Stimulated activated CD4-positive, alpha-beta T cell treated with anti-CD3 and anti-CD28 coated beads, Interleukin-15, amount 100 ng/mL, for 24 hours (primary cell): ENCODE results near the gene BAIAP2.
A peak's percentile ranks its signal among the peaks of the same experiment; 100 is the strongest.

ENCODE experiments used
- DNase-seq: peaks from one replicate; pipeline ENCODE4 v3.0.0-alpha.2; 2020

BAIAP2 gene

DNA sequence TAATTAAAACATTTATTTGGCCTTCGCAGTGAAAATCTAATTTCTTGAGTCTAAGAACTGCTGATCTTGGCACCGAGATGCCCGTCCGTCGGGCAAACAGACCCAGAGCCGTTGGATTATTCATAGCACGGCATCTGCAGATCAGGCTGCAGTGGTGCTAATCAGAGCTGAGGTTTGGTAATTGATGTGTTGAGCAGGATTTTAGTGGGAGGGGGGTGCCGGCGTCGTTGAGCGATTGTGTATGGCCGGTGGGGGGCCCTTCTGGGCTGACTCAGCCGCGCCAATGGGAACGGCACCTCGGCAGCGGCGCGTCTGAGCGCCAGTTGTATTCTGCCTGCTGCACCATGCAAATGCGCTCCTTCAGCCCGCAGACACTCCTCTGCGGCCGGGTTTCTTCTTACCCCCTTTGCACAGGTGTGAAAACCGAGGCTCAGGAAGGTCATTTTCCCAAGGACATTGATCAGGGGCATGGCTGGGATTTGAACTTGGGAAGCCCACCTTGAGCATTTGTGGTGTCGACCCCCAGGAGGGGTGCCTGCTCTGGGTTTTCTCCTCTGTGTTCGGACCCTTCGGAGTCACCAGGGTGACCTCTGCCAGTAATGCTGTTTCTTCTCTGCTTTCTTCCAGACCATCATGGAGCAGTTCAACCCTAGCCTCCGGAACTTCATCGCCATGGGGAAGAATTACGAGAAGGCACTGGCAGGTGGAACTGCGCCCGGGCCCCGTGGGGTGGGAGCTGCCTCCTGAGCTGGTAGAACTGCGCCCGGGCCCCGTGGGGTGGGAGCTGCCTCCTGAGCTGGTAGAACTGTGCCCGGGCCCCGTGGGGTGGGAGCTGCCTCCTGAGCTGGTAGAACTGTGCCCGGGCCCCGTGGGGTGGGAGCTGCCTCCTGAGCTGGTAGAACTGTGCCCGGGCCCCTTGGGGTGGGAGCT, 18.4 kb downstream of the BAIAP2 start:
- no peak for DNase-seq

DNA sequence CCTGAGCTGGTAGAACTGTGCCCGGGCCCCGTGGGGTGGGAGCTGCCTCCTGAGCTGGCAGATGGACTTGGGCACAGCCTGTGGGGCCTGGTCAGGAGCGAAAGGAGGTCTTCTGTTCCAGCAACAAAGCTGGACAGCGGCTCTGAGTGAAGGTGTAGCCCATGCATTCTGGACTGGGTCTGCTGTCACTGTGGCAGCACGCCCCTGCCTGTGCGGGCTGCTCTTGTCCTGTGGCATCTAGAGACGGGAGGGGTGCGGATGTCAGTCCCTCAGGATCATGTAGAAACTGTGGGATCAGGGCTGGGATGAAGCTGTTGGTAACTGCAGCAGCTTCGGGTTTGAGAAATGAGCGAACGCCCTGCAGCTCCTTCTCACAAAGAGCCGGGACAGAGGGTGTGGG, 19.4 kb downstream of the BAIAP2 start:
- no peak for DNase-seq

DNA sequence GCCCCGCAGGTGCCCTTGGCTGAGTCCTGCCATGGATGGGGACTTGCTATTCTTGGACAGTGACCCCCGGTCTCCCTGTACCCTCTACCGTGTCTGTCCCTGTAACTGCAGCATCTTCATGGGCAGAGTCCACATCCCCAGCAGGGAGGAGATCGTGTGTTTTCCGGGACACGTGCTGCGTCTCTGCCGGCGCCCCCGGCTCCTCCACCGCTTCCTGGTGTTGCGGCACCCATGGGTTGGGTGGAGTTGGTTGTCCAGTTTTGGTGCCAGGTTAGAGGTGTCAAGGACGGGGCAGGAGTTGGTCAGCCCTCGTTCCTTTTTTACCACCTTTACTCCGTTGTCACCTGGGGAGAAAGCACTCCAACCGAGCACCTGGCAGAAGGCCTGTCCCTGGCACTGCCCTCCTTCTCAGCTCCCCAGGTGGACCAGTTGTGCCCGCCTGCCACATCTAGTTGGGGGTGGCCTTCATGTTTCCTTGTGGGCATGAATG, 20.0 kb downstream of the BAIAP2 start:
- no peak for DNase-seq

DNA sequence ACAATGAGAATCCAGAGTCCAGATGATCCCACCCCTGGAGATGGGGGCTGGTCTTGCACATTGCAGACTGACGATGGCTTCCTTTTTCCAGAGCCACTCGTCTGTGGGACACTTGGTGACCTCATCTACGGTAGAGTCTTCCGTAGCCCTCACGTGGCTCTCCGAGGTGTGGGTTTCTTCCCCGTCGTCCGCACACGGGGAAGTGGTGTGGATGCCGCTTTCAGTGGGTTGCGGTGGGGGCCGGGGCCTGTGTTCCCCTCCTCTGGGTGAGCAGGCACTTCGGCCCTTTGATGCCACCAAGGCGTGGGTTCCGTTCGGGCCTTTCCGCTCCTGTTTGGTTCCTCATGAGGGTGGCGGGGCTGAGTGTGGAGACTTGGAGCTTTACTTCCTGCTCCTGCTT, 21.4 kb downstream of the BAIAP2 start:
- DNase-seq = no peak

DNA sequence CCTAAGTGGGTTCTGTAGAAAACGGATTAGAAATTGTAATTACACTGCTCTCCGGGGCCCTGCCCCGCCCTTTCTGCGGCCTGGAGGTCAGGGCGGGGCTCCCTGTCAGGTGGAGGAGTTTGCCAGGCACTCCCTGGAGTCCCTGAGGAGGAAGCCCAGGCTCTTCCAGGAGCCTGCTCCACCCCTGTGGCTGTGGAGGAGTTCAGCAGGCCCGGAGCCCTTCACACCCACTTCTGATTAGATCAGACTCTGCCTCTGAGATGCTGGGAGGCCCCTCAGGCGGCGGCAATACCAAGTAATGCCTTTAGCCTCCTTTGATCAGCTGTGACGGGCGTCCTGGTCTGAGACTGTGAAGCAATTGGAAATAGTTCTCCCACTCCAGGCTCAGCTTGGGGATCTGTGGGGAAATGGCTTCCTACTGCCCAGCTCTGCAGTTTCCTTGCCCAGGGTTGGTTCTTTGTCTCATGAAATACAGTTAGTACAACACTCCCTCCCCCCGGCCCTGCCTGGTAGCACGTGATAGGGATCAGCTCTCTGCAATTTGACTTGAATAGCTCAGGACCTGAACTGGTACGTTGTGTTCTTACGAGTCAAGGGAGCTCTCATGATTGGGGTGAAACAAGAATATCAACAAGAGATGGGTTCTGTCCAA, 22.3 kb downstream of the BAIAP2 start:
- DNase-seq = no peak

DNA sequence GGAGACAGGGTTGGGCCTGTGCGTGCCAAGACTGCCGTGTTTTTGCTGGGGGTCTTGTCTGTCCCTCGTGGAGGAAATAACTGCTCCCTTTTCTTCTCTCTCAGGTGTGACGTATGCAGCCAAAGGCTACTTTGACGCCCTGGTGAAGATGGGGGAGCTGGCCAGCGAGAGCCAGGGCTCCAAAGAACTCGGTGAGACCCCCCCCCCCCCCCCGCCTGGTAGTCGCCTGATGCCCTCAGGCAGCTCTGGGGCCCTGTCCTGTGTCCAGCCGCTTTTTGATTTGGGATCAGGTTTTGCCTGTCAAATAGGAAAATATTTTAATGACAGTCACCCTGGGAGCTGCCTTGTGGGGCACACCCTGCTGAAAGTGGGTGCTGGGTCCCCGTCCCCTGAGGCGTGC, 22.8 kb downstream of the BAIAP2 start:
- DNase-seq = no peak

DNA sequence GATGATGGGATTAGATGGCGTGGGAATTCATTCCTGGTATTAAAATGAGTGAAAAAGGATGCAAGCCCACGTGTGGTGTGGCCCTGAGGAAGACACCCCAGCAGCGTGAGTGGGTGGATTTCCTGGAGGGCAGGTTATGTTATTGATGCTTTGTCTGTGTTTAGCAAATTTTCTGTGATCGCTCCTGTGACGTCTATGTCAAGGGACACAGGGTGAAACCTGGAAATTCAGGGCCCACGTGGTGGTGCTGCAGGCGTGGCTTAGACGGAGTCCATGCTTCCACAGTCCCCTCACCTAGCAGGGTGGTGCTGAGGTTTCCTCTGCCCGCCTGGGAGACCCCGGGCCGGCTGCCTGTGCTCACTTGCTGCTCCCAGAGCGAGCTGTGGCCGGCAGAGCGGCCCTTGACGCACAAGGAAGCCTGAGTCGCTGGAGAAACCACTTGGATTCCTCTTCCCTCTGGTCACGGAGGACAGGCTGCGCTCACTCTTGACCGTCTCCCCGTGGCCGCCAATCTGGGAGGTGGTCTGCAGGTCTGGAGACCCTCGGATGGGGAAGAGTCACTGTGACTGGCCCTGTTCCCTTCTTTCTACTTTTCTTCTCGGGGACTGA, 23.4 kb downstream of the BAIAP2 start:
- DNase-seq = peak; percentile 34

DNA sequence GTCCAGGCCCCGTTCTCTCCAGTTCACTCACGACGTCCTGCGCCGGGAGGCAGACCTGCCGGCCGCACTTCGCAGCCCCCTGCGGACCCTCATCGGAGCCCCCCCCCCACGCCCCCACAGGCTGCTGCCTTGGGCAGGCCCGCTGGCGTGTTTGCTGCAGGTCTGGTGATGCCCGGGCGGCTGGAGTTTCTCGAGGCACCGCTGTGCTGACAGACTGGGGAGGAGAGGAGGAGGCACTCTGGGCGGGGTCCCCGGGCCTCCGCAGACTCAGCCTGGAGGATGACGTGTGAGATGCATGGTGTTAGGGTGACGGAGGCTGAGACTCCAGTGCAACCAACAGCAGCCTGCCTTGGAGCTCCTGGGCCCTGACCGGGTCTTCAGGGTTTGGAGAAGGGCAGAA, 24.1 kb downstream of the BAIAP2 start:
- no peak for DNase-seq

DNA sequence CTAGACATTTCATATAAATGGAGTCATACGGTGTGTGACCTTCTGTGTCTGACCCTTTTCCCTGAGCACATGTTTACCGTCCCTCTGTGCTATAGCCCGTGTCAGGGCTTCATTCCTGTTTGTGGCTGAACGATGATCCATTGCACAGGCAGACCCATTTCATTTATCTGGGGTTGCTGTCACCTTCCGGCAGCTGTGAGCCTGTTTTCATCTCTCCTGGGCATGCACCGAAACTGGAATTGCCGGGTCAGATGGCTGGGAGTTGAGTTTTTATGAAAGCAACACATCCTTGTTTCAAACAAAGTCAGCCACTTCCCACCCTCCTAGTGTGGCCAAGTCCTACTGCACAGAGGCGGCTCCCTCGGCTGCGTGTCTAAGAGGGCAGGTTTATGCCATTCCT, 25.5 kb downstream of the BAIAP2 start:
- DNase-seq = no peak

DNA sequence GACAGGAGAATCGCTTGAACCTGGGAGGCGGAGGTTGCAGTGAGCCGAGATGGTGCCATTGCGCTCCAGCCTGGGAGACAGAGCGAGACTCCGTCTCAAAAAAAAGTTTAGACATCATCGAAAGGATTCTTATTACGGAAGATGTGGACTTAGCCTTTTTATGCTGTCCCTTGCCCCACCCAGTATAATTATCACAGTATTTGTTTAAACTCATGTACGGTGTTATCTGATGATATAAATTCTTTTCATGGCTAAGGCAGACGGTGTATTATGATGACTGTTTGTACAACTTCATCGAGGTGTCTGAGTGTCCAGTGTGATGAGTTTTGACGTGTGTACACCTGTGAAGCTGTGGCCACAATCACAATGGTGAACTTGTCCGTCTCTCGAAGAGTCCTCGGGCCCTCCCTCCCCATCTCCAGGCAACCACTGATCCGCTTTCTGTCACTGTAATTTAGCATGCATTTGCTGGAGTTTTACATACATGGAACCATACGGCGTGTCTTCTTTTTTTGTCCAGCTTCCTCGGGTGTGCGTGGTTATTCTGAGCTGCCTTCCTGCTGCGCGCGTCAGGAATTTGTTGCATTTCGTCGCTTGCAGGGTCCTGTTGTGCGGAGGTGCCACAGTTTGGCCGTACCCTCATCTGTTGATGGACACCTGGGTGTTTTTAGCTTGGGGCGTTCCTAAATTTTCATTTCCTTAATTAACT, 26.2 kb downstream of the BAIAP2 start:
- no peak for DNase-seq

DNA sequence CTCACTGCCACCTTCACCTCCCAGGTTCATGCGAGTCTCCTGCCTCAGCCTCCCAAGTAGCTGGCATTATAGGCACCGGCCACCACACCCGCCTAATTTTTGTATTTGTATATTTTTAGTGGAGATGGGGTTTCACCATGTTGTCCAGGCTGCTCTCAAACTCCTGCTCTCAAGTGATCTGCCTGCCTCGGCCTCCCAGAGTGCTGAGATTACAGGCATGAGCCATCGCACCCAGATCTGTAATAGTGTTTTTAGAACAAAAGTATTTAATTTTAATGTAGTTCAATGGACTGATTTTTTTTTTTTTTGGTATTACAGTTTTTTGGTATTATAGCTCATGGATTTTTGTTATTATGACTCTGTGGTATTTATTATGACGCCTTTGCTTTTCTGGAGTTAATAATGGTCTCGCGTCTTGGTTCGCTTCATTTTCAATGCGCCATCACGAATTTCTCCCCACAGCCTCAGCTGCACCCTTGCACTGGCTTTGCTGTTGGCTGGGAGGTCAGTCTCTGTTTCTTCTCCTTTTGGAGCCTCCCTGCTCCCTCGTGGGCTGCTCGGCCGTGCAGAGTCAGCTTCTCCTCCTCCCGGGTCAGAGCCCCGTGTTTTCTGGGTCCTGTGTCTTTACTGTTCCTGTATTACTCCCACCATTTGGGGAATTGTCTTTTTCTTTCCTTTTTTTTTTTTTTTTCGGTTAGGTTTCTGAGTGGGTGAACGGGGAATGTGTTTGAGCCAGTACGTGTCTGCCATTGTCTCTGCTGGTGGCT, 27.2 kb downstream of the BAIAP2 start:
- DNase-seq = no peak

DNA sequence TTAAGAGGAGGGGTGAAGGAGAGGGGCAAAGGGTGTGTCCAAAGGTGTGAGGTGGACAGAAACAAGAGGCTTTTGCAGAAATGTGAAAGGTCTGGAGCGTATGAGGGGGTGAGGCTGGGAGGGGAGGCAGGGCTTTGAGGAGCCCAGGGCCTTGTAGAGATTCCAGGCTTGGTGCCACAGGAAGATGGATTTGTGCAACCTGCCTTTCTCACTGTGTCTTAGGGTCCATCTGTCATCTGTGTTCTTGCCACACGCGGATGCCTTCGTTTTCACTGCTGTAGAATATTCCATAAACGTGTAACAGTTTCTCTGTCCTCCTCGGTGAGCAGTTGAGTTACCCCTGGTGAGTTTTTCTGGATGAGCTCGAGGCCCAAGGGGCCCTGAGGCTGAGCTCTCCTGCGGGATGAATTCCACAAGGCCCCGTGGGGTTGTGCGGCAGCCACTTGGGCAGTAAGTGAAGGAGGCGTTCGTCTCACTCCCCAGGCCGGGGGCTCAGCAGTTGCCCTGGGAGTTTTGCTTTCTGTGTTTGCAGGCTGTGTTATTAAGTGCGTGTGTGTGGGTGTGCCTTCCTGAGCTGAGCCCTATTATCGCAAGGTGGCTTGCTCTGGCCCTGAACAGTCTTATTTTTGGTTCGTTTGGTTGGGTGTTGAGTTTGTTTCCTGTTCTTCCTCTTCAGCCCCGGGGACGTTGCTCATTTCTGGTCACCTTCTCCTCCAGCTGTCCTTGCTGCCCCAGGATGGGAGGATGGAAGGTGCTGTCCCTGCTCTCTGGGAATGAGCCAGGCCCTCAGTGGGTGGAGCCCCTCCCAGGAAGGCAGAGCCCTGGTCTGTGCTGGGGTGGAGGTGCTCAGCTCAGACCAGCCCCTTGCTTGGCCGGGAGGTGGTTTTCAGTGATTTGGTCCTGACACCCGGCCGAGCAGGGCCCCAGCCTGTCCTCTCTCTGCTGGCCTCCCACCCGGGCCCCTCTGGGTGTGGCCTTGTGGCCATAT, 28.4 kb downstream of the BAIAP2 start:
- no peak for DNase-seq

DNA sequence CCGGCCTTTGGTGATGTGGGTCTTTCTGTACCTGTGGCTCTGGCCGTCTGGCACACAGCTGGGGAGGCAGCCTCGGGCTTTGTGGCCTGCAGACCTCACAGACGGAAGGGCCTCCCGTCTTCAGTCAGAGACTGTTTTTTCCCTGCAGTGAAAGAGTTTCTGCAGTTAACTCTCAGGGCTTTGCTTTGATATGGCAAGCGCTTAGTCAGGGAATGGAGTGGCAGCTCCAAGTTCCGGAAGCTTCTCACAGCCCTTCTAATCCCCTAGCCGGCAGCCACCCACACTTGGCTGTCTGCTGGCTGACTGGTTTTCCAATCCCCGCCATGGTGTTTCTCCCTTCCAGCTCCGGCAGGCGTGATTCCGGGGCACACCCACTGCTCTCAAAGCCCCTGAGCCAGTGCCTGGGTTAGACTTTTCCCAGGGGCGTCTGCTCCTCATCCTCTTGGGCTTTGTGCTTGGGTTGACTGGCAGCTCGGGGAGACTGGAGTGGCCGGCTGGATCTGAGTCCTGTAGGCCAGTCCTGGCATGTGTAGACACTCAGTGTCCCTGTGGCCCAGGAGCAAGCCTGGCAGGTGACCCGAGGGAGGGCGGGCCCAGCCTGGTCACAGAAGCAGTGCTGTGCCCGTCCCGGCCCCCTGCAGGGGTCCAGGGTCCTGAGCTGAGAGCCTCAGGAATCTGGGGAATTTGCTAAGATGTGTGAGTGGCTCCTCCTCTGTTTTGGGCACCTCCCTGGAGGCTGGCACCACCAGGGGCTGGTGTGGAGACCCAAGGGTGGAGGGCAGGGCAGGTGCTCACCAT, 29.9 kb downstream of the BAIAP2 start:
- DNase-seq = no peak

DNA sequence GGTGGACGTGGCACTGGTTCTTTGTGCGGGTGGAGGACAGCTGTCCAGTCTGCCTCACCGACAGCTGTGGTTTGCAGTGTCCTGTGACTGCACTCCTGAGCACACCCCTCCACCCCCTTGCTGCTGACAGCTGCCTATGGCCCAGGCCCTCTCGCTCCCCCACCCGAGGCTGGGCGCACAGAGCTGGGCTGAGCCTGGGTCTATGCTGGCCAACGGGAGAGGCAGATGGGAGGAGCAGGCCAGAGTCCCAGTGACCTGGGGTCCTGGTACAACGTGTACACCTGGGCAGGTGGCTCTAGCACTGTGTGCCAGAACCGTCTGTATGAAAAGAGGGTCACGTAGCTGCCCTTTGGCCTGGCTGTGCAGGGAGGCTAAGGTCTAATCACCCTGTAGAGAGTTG, 30.5 kb downstream of the BAIAP2 start:
- DNase-seq = no peak

DNA sequence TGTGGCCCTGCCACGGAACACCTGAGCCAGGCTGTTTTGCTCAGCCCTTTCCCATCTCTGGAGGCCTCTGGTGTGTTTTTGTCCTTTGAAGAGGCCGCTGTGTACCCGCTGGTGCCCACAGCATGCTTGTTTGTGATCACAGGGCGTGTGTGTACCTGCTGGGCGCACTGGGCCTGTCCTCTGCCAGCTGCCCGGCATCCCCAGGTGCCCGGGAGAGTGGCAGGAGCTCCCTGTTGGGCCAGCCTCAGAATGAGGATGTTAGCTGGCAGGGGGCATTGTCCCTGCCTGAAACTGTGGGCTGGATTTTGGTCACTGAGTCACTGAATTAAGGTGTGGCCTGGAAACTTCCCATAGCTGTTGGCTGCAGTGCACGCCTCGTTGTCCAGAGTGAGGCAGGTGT, 31.1 kb downstream of the BAIAP2 start:
- DNase-seq = no peak

DNA sequence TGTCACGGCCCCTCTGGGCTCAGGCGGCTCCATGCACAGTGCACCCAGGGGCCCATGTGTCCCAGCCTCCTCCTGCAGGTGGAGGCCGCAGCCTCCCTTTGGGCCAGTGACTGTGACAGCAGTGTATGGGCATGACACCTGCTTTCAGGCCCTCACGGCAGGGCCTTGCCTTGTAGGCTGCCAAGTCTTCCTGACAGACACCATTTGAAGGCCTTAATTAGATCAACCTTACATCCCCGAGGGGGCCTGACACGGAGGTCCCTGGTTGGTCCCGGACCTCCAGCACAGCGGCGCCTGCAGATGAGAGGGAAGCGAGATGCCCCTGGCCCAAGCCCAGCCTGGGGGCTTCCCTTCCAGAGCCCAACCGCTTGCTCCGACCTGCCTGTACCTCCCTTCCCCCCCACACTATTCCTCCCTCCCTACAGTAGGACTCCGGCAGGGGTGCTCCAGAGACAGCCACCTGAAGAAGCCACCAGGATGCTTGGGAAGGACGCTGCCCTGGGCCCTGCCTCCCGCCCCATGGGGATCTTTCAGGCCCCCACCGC, 31.9 kb downstream of the BAIAP2 start:
- no peak for DNase-seq

DNA sequence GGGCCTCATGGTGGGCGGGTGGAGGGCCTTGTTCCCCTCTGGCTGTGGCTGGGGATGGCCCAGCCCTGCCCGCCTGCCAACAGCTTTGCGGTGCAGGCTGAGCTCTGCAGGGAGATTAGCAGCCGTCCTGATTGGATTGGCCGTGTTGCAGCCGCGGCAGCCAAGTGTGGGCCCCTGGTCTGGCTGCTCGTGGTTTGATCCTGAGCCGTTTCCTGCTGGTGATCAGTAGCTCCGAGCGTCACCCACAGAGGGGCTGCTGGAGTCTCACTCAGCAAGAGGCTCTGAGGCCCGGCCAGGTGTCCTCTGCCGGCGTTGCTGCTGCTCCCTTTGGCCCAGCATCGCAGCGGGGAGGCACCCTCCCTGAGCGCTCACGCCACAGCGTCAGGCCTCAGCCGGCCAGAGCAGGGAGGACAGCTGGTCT, 32.5 kb downstream of the BAIAP2 start:
- no peak for DNase-seq

DNA sequence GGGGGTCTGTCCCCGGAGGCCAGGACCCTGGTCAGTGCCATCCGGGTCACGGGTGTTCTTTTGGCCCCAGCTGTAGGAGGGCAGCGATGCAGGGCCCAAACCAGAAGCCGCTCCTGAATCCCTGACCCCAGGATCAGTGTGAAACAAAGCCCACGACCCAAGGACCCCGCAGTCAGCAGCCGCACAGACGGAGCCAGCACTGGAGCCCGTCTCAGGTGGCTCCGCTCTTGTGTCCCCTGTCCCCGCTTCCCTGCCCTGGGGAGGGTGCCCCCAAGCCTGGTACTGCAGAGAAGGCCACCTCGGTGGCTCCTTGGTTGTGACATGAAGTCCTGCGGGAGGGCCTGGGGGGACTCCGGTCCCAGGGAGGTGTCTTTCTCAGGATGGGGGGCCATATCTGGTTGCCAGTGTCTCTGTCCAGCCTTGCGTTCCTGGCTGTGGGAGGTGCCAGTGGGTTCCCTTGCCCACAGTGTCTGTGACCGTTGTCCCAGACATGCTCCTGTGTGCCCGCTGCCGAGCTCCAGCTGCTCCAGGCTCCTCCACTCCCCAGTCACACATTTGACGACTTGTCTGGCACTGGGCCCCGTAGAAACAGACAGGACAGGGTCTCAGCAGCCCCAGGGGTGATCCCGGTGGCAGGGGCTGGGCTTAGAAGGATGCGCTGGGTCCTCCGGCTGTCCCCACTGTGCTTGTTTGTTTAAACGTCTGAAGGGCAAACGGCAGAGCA, 33.6 kb downstream of the BAIAP2 start:
- no peak for DNase-seq

DNA sequence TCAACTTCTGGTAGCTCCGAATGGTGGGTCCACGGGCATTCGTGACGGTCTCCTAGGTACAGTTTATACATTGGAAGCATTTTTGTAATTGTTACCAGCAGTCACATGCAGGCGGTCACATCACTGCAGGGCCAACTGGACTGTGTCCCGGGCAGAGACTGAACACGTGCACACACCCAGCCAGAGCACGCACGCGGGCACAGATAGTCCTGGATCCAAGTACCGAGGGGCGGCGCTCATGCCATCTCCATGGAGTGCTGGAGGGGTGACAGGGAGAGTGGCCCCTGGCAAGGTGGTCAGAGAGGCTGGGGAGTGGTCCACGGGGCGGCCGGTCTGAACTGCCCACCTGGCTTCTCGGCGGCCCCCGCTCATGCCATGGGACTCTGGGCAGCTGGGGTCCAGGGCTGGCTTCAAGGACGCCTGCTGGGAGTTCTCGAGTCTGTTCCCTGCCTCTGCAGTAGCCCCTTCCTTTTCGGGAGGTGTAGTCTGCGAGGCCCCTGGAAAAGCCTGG, 34.2 kb downstream of the BAIAP2 start:
- DNase-seq = no peak
